ENCODE data around the gene CCDC112. TPM values are rescaled to one million over a fixed set of nuclear protein-coding genes. Genes with fewer than 3 reads are reported as not detected.

The CCDC112 gene
- total and polyA plus RNA-seq, 2 of the 13 experiments (the other 11 are each of a cell fraction or from before 2014, with no cell fraction given): 1.1 to 2.8 TPM

DNA sequence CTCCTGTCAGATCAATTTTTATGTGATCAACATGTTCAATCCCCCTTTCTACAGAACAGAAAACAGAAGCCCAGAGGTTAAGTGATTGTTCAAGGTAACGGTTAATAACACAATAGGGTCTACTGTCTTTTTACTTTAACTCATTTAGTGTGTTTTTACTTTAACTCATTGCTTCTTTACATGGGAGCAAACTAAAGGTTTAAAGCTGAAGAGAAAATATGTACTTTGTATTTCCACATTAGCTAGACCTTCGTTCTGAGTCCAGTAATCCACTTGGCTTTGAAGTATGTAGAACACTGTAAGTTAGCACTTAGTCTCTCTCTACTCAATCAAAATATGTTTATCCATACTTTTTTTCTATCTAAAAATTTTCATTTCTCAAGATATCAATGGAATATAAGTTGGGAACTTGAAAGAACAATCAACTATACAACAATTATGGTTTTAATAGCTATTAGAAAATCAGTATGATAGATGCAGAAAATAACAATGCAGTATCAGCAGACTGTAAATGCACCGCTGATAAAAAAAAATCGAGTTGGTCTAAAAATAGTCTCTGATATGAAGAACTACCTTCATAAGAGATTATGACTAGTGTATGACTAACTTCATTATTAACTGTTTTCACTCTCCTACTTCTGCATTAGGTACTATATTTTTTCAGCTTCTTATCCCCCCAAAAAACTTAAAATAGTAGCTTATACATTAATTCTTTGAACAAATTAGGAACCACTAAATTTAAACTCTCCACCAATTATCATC is 54.4 kb downstream of the CCDC112 start (continued):
- TF ChIP-seq ASH2L (IDR thresholded peaks at IDR 0.05; ENCODE audit: insufficient read length, low read depth, low read length): peak; percentile 77
- TF ChIP-seq NFIC (IDR thresholded peaks at IDR 0.05; ENCODE audit: low read length): peak; percentile 87
- TF ChIP-seq ZNF644 (CRISPR knock-in tag; IDR thresholded peaks at IDR 0.05; ENCODE audit: low read depth): 0 out of 2 replicates have a peak, but pooled peaks have one; percentile 27
- TF ChIP-seq, protein P1, sequence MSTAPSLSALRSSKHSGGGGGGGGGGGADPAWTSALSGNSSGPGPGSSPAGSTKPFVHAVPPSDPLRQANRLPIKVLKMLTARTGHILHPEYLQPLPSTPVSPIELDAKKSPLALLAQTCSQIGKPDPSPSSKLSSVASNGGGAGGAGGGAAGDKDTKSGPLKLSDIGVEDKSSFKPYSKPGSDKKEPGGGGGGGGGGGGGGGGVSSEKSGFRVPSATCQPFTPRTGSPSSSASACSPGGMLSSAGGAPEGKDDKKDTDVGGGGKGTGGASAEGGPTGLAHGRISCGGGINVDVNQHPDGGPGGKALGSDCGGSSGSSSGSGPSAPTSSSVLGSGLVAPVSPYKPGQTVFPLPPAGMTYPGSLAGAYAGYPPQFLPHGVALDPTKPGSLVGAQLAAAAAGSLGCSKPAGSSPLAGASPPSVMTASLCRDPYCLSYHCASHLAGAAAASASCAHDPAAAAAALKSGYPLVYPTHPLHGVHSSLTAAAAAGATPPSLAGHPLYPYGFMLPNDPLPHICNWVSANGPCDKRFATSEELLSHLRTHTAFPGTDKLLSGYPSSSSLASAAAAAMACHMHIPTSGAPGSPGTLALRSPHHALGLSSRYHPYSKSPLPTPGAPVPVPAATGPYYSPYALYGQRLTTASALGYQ (CRISPR knock-in tag; IDR thresholded peaks at IDR 0.05): no peak
- TF ChIP-seq MIXL1 (CRISPR knock-in tag; IDR thresholded peaks at IDR 0.05): peak; percentile 77
- peak; percentile 77 for TF ChIP-seq GATAD2A (CRISPR knock-in tag; IDR thresholded peaks at IDR 0.05)
- TF ChIP-seq MED1 (CRISPR knock-in tag; IDR thresholded peaks at IDR 0.05): peak; percentile 69
- TF ChIP-seq GZF1 (CRISPR knock-in tag; IDR thresholded peaks at IDR 0.05): no peak
- TF ChIP-seq ZBTB7B (CRISPR knock-in tag; IDR thresholded peaks at IDR 0.05): 0 out of 2 replicates have a peak, but pooled peaks have one; percentile 31
- TF ChIP-seq, protein P2, sequence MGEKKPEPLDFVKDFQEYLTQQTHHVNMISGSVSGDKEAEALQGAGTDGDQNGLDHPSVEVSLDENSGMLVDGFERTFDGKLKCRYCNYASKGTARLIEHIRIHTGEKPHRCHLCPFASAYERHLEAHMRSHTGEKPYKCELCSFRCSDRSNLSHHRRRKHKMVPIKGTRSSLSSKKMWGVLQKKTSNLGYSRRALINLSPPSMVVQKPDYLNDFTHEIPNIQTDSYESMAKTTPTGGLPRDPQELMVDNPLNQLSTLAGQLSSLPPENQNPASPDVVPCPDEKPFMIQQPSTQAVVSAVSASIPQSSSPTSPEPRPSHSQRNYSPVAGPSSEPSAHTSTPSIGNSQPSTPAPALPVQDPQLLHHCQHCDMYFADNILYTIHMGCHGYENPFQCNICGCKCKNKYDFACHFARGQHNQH (CRISPR knock-in tag; IDR thresholded peaks at IDR 0.05): no peak
- TF ChIP-seq SAP130 (CRISPR knock-in tag; IDR thresholded peaks at IDR 0.05; ENCODE audit: low read depth): peak; percentile 24; the same call in 1 of the 2 replicates
- 0 out of 2 replicates have a peak, but pooled peaks have one; percentile 15 for TF ChIP-seq CEBPB (IDR thresholded peaks at IDR 0.05; ENCODE audit: borderline replicate concordance, low read depth, low read length)
- TF ChIP-seq FOXO1 (CRISPR knock-in tag; IDR thresholded peaks at IDR 0.05): peak; percentile 60; the same call in 1 of the 2 replicates
- peak; percentile 37; the same call in 1 of the 2 replicates for TF ChIP-seq ZMYM4 (CRISPR knock-in tag; IDR thresholded peaks at IDR 0.05)
- TF ChIP-seq FOXP1 (IDR thresholded peaks at IDR 0.05): no peak
- 0 out of 2 replicates have a peak, but pooled peaks have one; percentile 10 for TF ChIP-seq FOXP1 (CRISPR knock-in tag; IDR thresholded peaks at IDR 0.05)
- 0 out of 2 replicates have a peak, but pooled peaks have one; percentile 26 for TF ChIP-seq TARDBP (CRISPR knock-in tag; IDR thresholded peaks at IDR 0.05)
- TF ChIP-seq ZNF12 (CRISPR knock-in tag; IDR thresholded peaks at IDR 0.05): no peak
- TF ChIP-seq ONECUT2 (CRISPR knock-in tag; IDR thresholded peaks at IDR 0.05): peak; percentile 35; the same call in 1 of the 2 replicates
- TF ChIP-seq RXRB (CRISPR knock-in tag; IDR thresholded peaks at IDR 0.05; ENCODE audit: borderline replicate concordance): peak; percentile 28; the same call in 1 of the 2 replicates
- TF ChIP-seq, protein P3, sequence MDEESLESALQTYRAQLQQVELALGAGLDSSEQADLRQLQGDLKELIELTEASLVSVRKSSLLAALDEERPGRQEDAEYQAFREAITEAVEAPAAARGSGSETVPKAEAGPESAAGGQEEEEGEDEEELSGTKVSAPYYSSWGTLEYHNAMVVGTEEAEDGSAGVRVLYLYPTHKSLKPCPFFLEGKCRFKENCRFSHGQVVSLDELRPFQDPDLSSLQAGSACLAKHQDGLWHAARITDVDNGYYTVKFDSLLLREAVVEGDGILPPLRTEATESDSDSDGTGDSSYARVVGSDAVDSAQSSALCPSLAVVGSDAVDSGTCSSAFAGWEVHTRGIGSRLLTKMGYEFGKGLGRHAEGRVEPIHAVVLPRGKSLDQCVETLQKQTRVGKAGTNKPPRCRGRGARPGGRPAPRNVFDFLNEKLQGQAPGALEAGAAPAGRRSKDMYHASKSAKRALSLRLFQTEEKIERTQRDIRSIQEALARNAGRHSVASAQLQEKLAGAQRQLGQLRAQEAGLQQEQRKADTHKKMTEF (CRISPR knock-in tag; IDR thresholded peaks at IDR 0.05): peak; percentile 61
- peak; percentile 93 for TF ChIP-seq HNF4A (CRISPR knock-in tag; IDR thresholded peaks at IDR 0.05)
- TF ChIP-seq, protein P4, sequence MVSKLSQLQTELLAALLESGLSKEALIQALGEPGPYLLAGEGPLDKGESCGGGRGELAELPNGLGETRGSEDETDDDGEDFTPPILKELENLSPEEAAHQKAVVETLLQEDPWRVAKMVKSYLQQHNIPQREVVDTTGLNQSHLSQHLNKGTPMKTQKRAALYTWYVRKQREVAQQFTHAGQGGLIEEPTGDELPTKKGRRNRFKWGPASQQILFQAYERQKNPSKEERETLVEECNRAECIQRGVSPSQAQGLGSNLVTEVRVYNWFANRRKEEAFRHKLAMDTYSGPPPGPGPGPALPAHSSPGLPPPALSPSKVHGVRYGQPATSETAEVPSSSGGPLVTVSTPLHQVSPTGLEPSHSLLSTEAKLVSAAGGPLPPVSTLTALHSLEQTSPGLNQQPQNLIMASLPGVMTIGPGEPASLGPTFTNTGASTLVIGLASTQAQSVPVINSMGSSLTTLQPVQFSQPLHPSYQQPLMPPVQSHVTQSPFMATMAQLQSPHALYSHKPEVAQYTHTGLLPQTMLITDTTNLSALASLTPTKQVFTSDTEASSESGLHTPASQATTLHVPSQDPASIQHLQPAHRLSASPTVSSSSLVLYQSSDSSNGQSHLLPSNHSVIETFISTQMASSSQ (IDR thresholded peaks at IDR 0.05; ENCODE audit: low read depth): peak; percentile 33; the same call in 1 of the 2 replicates
- TF ChIP-seq, protein P4 (CRISPR knock-in tag; IDR thresholded peaks at IDR 0.05; ENCODE audit: borderline replicate concordance): no peak
